ENCODE measurements around the gene SLC22A23. TPM values are rescaled to one million over a fixed set of nuclear protein-coding genes. Genes with fewer than 3 reads are reported as not detected.
A peak's percentile ranks its signal among the peaks of the same experiment; 100 is the strongest.

The SLC22A23 gene
- total and polyA plus RNA-seq, 5 donors from 2014 or later = 0.24 to 6.3 (median 0.71) TPM

DNA sequence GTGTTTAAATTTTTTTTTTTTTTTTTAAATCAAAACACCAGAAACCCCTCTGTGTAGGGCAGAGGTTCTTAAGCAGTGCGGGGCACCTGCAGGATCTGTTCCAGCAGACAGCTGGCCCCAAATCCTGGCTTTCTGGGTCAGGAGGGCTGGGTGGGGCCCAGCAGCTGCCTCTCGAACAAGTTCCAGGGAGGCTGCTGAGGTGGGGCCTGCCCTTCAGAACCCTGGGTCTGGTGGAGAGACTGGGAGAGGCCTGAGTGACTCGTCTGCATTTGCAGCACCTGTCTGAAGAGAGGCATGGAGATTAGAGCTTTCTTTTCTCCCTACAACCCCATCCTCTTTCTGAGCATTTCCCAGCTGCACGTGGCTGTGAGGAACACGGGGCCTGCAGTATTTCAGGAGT, 189.7 kb downstream of the SLC22A23 start:
- H3K9me3 ChIP-seq (ENCODE audit: control insufficient read depth in 2 of 2, low read length in 2 of 2) = no peaks in the 10 kb centered on the region
- H3K27me3 Mint-ChIP-seq = no peaks in the 10 kb centered on the region
- H3K27ac Mint-ChIP-seq = no peak overlapping the region
- H3K36me3 ChIP-seq (ENCODE audit: control insufficient read depth, insufficient read depth, low read length) = peaks cover 52% of the 10 kb centered on the region
- DNase-seq = no peak
- H3K27me3 ChIP-seq (ENCODE audit: control insufficient read depth, insufficient read depth, low read length) = no peaks in the 10 kb centered on the region
- no peak overlapping the region for H3K27ac ChIP-seq (ENCODE audit: insufficient read depth, low read length, poor library complexity, severe bottlenecking)
- H3K4me3 ChIP-seq (ENCODE audit: low read depth, low read length) = no peak overlapping the region
- H3K9me3 Mint-ChIP-seq = no peaks in the 10 kb centered on the region
- H3K36me3 Mint-ChIP-seq = peaks cover 34% of the 10 kb centered on the region
- H3K4me3 Mint-ChIP-seq = no peak overlapping the region
- H3K4me1 ChIP-seq (ENCODE audit: control insufficient read depth, insufficient read depth, low read length, poor library complexity, severe bottlenecking) = peaks cover 9% of the 10 kb centered on the region
- peaks cover 8 to 53% (median 31%) of the 10 kb centered on the region in 4 donors for H3K4me1 Mint-ChIP-seq
- ATAC-seq (ENCODE audit: low read depth in 2 of 2) = no peak

DNA sequence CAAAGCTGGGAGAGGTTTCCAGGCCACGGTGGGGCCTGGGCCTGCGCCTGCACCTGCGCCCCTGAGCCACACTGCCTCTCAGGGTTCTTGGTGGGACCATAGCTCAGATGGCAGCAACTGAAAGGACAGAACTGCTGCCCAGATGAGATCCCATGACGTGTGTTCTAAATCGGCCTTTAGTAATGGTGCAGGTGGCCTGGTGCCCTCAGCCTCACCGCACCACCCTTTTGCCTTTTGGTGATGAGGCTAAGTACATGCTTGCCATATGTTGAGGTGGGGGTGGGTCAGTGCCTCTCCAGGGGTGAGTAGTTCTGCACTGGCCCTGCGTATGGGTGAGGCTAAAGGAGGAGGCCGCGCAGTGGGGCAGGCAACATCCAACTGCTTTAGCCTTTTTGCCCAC, 190.7 kb downstream of the SLC22A23 start:
- peaks cover 28% of the 10 kb centered on the region for H3K36me3 Mint-ChIP-seq
- no peak for ATAC-seq (ENCODE audit: low read depth in 2 of 2)
- no peak overlapping the region for H3K4me3 Mint-ChIP-seq
- H3K27me3 Mint-ChIP-seq = no peaks in the 10 kb centered on the region
- Histone ChIP-seq H3K27me3 (ENCODE audit: control insufficient read depth, insufficient read depth, low read length) (no peaks in the 10 kb centered on the region), H3K9me3 (ENCODE audit: control insufficient read depth in 2 of 2, low read length in 2 of 2) (no peaks in the 10 kb centered on the region), H3K4me3 (ENCODE audit: low read depth, low read length) (no peak overlapping the region), H3K27ac (ENCODE audit: insufficient read depth, low read length, poor library complexity, severe bottlenecking) (no peak overlapping the region), H3K4me1 (ENCODE audit: control insufficient read depth, insufficient read depth, low read length, poor library complexity, severe bottlenecking) (peaks cover 19% of the 10 kb centered on the region), H3K36me3 (ENCODE audit: control insufficient read depth, insufficient read depth, low read length) (peaks cover 43% of the 10 kb centered on the region)
- H3K9me3 Mint-ChIP-seq = no peaks in the 10 kb centered on the region
- DNase-seq = no peak
- H3K27ac Mint-ChIP-seq = peak overlapping the region in 1 of 3 donors; percentile 59
- peaks cover 8 to 56% (median 39%) of the 10 kb centered on the region in 4 donors for H3K4me1 Mint-ChIP-seq

DNA sequence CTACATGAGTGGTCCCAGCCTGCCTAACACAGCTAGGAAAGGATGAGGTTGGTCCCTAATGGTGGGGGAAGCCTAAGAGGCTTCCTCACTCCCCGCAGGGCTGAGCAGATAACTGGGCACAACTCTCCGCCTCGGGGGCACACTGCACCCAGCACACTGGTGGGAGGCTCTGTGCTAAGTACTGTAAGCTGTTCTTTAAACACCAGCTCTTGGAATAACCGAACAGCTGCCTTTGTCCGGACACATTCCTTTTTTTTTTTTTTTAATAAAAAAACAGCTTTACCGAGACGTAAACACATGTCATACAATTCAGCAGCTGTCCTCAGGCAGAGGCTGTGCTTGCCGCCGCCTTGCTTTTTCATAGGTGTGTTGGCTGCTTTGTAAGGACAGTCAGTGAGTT, 191.2 kb downstream of the SLC22A23 start:
- Histone ChIP-seq H3K4me1 (ENCODE audit: control insufficient read depth, insufficient read depth, low read length, poor library complexity, severe bottlenecking) (peaks cover 24% of the 10 kb centered on the region), H3K4me3 (ENCODE audit: low read depth, low read length) (no peak overlapping the region), H3K9me3 (ENCODE audit: control insufficient read depth in 2 of 2, low read length in 2 of 2) (no peaks in the 10 kb centered on the region), H3K36me3 (ENCODE audit: control insufficient read depth, insufficient read depth, low read length) (peaks cover 38% of the 10 kb centered on the region), H3K27me3 (ENCODE audit: control insufficient read depth, insufficient read depth, low read length) (no peaks in the 10 kb centered on the region), H3K27ac (ENCODE audit: insufficient read depth, low read length, poor library complexity, severe bottlenecking) (no peak overlapping the region)
- no peak overlapping the region for H3K27ac Mint-ChIP-seq
- no peaks in the 10 kb centered on the region for H3K27me3 Mint-ChIP-seq
- ATAC-seq (ENCODE audit: low read depth in 2 of 2) = no peak
- no peak for DNase-seq
- no peaks in the 10 kb centered on the region for H3K9me3 Mint-ChIP-seq
- H3K4me3 Mint-ChIP-seq = no peak overlapping the region
- peaks cover 8 to 61% (median 42%) of the 10 kb centered on the region in 4 donors for H3K4me1 Mint-ChIP-seq
- peaks cover 24% of the 10 kb centered on the region for H3K36me3 Mint-ChIP-seq

DNA sequence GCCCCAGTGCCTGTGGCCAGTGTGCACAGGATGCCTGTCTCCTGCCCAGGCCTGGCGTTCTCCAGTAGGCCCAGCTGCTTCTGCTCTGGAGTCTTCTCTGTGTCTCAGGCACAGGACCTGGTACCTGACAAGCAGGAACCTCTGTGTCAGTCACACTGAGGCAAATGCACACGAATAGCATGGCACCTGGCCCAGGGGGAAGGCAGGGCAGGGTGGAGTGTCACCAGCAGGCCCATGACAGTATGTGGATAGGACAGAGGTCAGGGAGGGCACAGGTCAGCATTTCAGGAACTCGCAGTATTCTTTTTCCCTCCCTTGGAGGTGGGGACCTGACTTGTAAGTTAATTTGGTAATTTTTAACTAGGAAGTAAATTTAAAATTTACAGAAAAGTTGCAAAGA, 192.5 kb downstream of the SLC22A23 start:
- Mint-ChIP-seq H3K27ac (peak overlapping the region in 2 of 3 donors; percentile 26 to 58), H3K9me3 (peaks cover 0 to 1% (median 0%) of the 10 kb centered on the region in 7 donors), H3K4me3 (peak overlapping the region in 1 of 4 donors; percentile 80), H3K27me3 (peaks cover 6% of the 10 kb centered on the region), H3K4me1 (peaks cover 13 to 68% (median 48%) of the 10 kb centered on the region in 4 donors), H3K36me3 (peaks cover 17% of the 10 kb centered on the region)
- H3K36me3 ChIP-seq (ENCODE audit: control insufficient read depth, insufficient read depth, low read length) = peaks cover 26% of the 10 kb centered on the region
- H3K4me3 ChIP-seq (ENCODE audit: low read depth, low read length) = no peak overlapping the region
- no peaks in the 10 kb centered on the region for H3K9me3 ChIP-seq (ENCODE audit: control insufficient read depth in 2 of 2, low read length in 2 of 2)
- ATAC-seq (ENCODE audit: low read depth in 2 of 2) (no peak), DNase-seq (no peak)
- peaks cover 37% of the 10 kb centered on the region for H3K4me1 ChIP-seq (ENCODE audit: control insufficient read depth, insufficient read depth, low read length, poor library complexity, severe bottlenecking)
- no peaks in the 10 kb centered on the region for H3K27me3 ChIP-seq (ENCODE audit: control insufficient read depth, insufficient read depth, low read length)
- no peak overlapping the region for H3K27ac ChIP-seq (ENCODE audit: insufficient read depth, low read length, poor library complexity, severe bottlenecking)

DNA sequence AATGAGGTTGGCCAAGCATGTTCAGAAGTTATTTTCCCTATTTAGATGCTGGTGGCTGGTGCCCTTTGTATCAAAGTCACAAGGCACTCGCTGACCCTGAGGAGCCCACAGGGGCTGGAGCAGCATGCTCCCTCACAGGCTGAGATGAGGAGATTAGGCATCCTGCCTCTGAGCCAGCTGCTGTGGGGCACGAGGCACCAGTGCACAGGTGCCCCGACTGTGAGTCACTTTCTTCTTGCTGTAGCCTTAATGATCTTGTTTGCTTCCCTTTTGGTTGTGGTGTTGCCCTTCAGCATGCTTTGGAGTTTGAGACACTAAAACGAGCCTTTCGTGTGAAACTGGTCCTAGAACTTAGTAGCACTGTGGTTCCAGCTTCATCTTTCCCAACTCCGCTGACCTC, 193.8 kb downstream of the SLC22A23 start:
- ATAC-seq (ENCODE audit: low read depth in 2 of 2) (no peak), DNase-seq (no peak)
- Histone ChIP-seq H3K27ac (ENCODE audit: insufficient read depth, low read length, poor library complexity, severe bottlenecking) (no peak overlapping the region), H3K36me3 (ENCODE audit: control insufficient read depth, insufficient read depth, low read length) (peaks cover 19% of the 10 kb centered on the region), H3K9me3 (ENCODE audit: control insufficient read depth in 2 of 2, low read length in 2 of 2) (no peaks in the 10 kb centered on the region), H3K27me3 (ENCODE audit: control insufficient read depth, insufficient read depth, low read length) (no peaks in the 10 kb centered on the region), H3K4me3 (ENCODE audit: low read depth, low read length) (no peak overlapping the region), H3K4me1 (ENCODE audit: control insufficient read depth, insufficient read depth, low read length, poor library complexity, severe bottlenecking) (peaks cover 40% of the 10 kb centered on the region)
- Mint-ChIP-seq H3K4me3 (peak overlapping the region in 2 of 4 donors; percentile 44 to 64), H3K9me3 (peaks cover 0 to 1% (median 0%) of the 10 kb centered on the region in 7 donors), H3K36me3 (peaks cover 9% of the 10 kb centered on the region), H3K27me3 (peaks cover 6% of the 10 kb centered on the region), H3K27ac (peak overlapping the region in 2 of 3 donors; percentile 61 to 62), H3K4me1 (peaks cover 8 to 62% (median 46%) of the 10 kb centered on the region in 4 donors)

DNA sequence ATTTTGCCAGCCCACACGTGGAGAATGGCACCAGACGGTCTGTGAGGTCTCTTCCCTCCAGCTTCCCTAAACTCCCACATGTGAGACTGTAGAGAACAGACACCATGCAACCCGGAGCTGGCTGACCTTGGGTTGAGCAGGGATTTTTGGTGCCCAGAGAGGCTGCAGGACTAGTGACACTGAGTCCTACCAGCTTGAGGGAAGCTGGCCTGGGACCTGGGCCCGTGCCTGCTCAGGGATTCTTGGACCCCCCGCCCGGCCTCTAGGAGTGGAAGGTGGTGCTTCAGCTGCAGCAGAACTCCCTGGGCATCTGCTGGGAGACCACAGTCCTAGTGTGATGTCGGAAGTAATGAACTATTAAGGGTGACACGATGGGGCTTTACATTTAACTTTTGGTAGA, 194.9 kb downstream of the SLC22A23 start:
- Histone ChIP-seq H3K27me3 (ENCODE audit: control insufficient read depth, insufficient read depth, low read length) (no peaks in the 10 kb centered on the region), H3K36me3 (ENCODE audit: control insufficient read depth, insufficient read depth, low read length) (peaks cover 19% of the 10 kb centered on the region), H3K9me3 (ENCODE audit: control insufficient read depth in 2 of 2, low read length in 2 of 2) (no peaks in the 10 kb centered on the region), H3K4me3 (ENCODE audit: low read depth, low read length) (no peak overlapping the region), H3K4me1 (ENCODE audit: control insufficient read depth, insufficient read depth, low read length, poor library complexity, severe bottlenecking) (peaks cover 40% of the 10 kb centered on the region), H3K27ac (ENCODE audit: insufficient read depth, low read length, poor library complexity, severe bottlenecking) (no peak overlapping the region)
- Mint-ChIP-seq H3K9me3 (peaks cover 0 to 1% (median 0%) of the 10 kb centered on the region in 7 donors), H3K27ac (peak overlapping the region in 2 of 3 donors; percentile 62 to 76), H3K4me3 (peak overlapping the region; percentile 93 to 97 (median 96)), H3K36me3 (peaks cover 4% of the 10 kb centered on the region), H3K4me1 (peaks cover 5 to 54% (median 41%) of the 10 kb centered on the region in 4 donors), H3K27me3 (peaks cover 11% of the 10 kb centered on the region)
- DNase-seq (no peak), ATAC-seq (ENCODE audit: low read depth in 2 of 2) (no peak)

DNA sequence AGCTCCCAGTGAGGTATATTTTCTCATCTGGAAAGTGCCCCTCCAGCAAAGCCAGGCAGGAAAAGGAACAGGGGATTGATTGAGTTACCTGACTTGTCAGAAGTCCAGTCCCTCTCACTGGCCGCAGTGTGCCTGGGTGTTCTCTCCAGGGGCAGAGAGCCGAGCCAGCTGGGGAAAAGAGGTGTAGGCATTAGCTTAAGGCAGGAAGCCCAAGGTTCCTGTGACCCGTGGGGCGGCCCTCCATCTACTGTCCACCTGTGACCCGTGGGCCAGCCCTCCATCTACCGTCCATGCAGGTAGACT, 195.4 kb downstream of the SLC22A23 start:
- no peak for ATAC-seq (ENCODE audit: low read depth in 2 of 2)
- Histone ChIP-seq H3K4me1 (ENCODE audit: control insufficient read depth, insufficient read depth, low read length, poor library complexity, severe bottlenecking) (peaks cover 40% of the 10 kb centered on the region), H3K36me3 (ENCODE audit: control insufficient read depth, insufficient read depth, low read length) (peaks cover 19% of the 10 kb centered on the region), H3K27ac (ENCODE audit: insufficient read depth, low read length, poor library complexity, severe bottlenecking) (no peak overlapping the region), H3K27me3 (ENCODE audit: control insufficient read depth, insufficient read depth, low read length) (no peaks in the 10 kb centered on the region), H3K4me3 (ENCODE audit: low read depth, low read length) (no peak overlapping the region), H3K9me3 (ENCODE audit: control insufficient read depth in 2 of 2, low read length in 2 of 2) (no peaks in the 10 kb centered on the region)
- Mint-ChIP-seq H3K36me3 (peaks cover 4% of the 10 kb centered on the region), H3K27me3 (peaks cover 11% of the 10 kb centered on the region), H3K27ac (peak overlapping the region in 2 of 3 donors; percentile 93), H3K4me3 (peak overlapping the region; percentile 93 to 97 (median 96)), H3K4me1 (peaks cover 5 to 53% (median 40%) of the 10 kb centered on the region in 4 donors), H3K9me3 (peaks cover 0 to 1% (median 0%) of the 10 kb centered on the region in 7 donors)
- DNase-seq = no peak

DNA sequence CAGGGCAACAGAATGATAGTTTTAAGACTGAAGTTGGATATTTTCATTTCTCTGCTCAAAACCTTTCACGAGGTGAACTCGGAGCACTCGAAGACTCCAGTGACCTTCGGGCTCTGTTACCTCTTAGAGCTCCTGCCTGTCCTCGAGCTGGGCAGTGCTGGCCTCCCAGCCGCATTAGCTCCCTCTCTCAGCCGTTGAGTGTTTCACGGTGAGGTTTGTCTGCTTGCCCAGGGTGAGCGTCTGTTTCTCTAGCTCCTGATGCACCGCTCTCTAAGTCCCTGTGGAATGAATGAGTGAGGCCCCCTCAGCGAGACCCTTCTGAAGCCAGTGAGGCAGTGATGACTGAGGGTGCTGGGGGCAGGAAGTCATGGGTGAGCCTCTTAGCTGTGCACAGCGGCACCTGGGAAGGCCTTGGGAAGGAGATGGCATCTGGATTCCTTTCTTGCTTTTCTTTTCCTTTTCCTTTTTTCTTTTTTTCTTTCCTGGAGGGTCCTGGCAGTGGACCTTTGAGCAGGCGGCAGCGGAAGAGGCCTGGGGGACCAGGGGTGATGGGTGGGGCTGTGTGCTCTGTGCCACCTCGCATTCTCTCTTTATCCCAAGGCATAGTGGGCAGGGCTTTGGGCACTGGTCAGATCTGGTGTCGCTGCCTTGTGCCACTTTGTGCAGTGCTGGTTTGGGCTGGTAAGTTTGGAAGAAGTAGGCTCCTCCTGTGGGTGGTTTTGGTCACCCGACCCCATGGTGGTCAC, 195.9 kb downstream of the SLC22A23 start:
- Histone ChIP-seq H3K27me3 (ENCODE audit: control insufficient read depth, insufficient read depth, low read length) (no peaks in the 10 kb centered on the region), H3K9me3 (ENCODE audit: control insufficient read depth in 2 of 2, low read length in 2 of 2) (no peaks in the 10 kb centered on the region), H3K4me3 (ENCODE audit: low read depth, low read length) (peak overlapping the region; percentile 57), H3K27ac (ENCODE audit: insufficient read depth, low read length, poor library complexity, severe bottlenecking) (no peak overlapping the region), H3K4me1 (ENCODE audit: control insufficient read depth, insufficient read depth, low read length, poor library complexity, severe bottlenecking) (peaks cover 40% of the 10 kb centered on the region), H3K36me3 (ENCODE audit: control insufficient read depth, insufficient read depth, low read length) (peaks cover 19% of the 10 kb centered on the region)
- Mint-ChIP-seq H3K9me3 (peaks cover 0 to 1% (median 0%) of the 10 kb centered on the region in 7 donors), H3K36me3 (peaks cover 4% of the 10 kb centered on the region), H3K27me3 (peaks cover 11% of the 10 kb centered on the region), H3K27ac (peak overlapping the region; percentile 34 to 93 (median 93)), H3K4me3 (peak overlapping the region; percentile 93 to 97 (median 96)), H3K4me1 (peaks cover 5 to 50% (median 38%) of the 10 kb centered on the region in 4 donors)
- ATAC-seq (ENCODE audit: low read depth in 2 of 2) (no peak), DNase-seq (no peak)
